Cardiac muscle cell (in vitro differentiated cells and primary cell): ENCODE results near the gene TMPRSS6. TPM values are rescaled to one million over a fixed set of nuclear protein-coding genes. Genes with fewer than 3 reads are reported as not detected.

ENCODE experiments used
- DNase-seq, 2 donors: peaks; one replicate each; pipeline versions ENCODE4 v3.0.0 to v3.0.0-alpha.2; 2010 to 2017; ENCODE audit warnings: low read depth in 1 of 2, low spot score in 1 of 2
- H3K27ac ChIP-seq: fragments of 200-600 bp; sonication (generic); 2 replicates; pipeline ENCODE4 v1.5.1; 2016
- H3K27me3 ChIP-seq: fragments of 200-600 bp; sonication (generic); 2 replicates; pipeline ENCODE4 v1.6.0; 2016; ENCODE audit warnings: control low read depth
- H3K36me3 ChIP-seq: fragments of 200-600 bp; sonication (generic); 2 replicates; pipeline ENCODE4 v1.5.1; 2016; ENCODE audit warnings: control low read depth
- H3K4me1 ChIP-seq: fragments of 200-600 bp; sonication (generic); 2 replicates; pipeline ENCODE4 v1.8.1; 2017; ENCODE audit warnings: low read depth, mild to moderate bottlenecking, mixed run types
- H3K4me3 ChIP-seq: fragments of 200-600 bp; sonication (generic); 2 replicates; pipeline ENCODE4 v1.5.1; 2016; ENCODE audit warnings: mild to moderate bottlenecking
- H3K9me3 ChIP-seq: fragments of 200-600 bp; sonication (generic); 2 replicates; pipeline ENCODE4 v1.5.1; 2017; ENCODE audit warnings: low read depth, mild to moderate bottlenecking, control low read depth
- polyA plus RNA-seq: library from polyadenylated mRNA; unstranded; fragments of >200 nt; fragmentation: Nextera tagmentation; extraction: Ambion mirVana; gene quantifications from 2 replicates; pipeline ENCODE4 v1.2.1, GENCODE V29; 2016
- total RNA-seq: library from RNA; depleted of rRNA; stranded (reverse); fragments of >200 nt; gene quantifications from 2 replicates; pipeline ENCODE4 v1.2.3, GENCODE V29; 2016
- TF ChIP-seq, protein P1 (sequence below): IDR thresholded peaks from 2 replicates; pipeline ENCODE4 v1.5.1; 2012; ENCODE audit warnings: low read depth, mild to moderate bottlenecking, low read length

TMPRSS6 gene
- total and polyA plus RNA-seq, 2 experiments from 2014 or later = 0.11 TPM; not detected in 1

DNA sequence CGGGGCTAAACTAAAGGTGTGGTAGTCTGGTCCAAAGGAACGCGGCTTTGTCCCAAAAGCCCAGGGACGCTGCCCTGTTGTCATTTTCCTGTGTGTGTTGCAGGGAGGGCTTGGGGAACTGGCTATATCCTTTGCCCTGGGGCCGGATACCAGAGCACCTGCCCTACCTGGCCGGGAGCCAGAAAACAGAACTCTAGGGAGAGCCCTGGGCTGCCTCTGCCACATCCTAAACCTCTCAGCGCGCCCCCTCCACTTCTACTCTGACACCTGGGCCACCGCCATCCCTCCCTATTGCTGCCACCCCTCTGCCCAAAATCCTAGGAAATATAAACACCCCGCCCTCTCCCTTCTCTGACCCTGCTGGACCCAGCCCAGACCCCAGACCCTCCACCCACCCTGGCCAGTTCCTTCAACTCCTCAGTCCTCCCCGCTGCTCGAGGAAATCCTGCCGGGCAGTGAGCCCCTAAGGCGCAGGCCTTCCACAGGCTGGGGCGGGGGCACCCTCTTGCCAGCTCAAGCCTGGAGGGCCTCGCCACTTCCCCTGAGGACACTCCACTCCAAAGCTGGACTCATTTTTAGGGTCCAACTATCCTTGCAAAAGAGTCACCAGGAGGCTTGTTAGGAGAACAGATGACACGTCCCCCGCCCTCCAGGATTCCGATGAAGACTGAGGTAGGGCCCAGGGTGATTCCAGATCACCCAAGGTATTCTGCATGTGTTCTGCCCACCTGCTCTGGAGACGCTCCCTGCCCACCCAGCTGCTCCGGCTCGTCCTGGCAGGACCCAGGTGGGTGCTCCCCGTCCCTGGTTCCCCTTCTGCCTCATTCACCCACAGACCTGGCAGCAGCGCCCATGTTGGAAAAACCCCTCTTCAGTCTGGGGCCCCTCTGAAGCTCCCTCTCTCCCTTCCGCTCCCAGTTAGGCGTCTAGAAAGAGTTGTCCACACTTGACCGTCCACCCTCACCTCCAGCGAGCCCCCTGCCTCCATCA, 45.8 kb downstream of the TMPRSS6 start:
- no peak overlapping the region for H3K4me3 ChIP-seq
- no peak for DNase-seq
- H3K4me1 ChIP-seq = no peaks in the 10 kb centered on the region
- TF ChIP-seq, protein P1, sequence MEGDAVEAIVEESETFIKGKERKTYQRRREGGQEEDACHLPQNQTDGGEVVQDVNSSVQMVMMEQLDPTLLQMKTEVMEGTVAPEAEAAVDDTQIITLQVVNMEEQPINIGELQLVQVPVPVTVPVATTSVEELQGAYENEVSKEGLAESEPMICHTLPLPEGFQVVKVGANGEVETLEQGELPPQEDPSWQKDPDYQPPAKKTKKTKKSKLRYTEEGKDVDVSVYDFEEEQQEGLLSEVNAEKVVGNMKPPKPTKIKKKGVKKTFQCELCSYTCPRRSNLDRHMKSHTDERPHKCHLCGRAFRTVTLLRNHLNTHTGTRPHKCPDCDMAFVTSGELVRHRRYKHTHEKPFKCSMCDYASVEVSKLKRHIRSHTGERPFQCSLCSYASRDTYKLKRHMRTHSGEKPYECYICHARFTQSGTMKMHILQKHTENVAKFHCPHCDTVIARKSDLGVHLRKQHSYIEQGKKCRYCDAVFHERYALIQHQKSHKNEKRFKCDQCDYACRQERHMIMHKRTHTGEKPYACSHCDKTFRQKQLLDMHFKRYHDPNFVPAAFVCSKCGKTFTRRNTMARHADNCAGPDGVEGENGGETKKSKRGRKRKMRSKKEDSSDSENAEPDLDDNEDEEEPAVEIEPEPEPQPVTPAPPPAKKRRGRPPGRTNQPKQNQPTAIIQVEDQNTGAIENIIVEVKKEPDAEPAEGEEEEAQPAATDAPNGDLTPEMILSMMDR = no peak
- H3K27me3 ChIP-seq = peaks cover 13% of the 10 kb centered on the region
- H3K27ac ChIP-seq = no peak overlapping the region
- no peaks in the 10 kb centered on the region for H3K36me3 ChIP-seq
- no peaks in the 10 kb centered on the region for H3K9me3 ChIP-seq

- no peaks in the 10 kb centered on the region for H3K4me1 ChIP-seq
- TF ChIP-seq, protein P1 = no peak
- H3K27ac ChIP-seq = no peak overlapping the region
- no peaks in the 10 kb centered on the region for H3K9me3 ChIP-seq
- no peak for DNase-seq
- H3K27me3 ChIP-seq = peaks cover 4% of the 10 kb centered on the region
- H3K4me3 ChIP-seq = no peak overlapping the region
- no peaks in the 10 kb centered on the region for H3K36me3 ChIP-seq
These were observed 46.7 kb downstream of the TMPRSS6 start for GRCh38 chr22:37062702-37063381.

DNA sequence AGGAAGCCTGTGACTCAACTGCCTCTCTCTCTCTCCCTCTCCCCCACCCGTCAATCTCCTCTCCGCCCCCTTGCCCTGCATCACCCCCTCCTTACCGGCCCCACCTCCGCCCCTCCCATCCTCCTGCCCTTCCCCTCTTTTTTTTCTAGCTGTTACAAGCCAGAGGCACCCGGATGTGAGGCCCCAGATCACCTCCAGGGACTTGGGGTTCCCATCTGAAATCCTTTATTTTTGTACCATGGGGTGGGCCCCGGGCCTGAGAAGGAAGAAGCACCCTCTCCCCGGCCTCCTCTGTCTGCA, 47.2 kb downstream of the TMPRSS6 start:
- no peaks in the 10 kb centered on the region for H3K4me1 ChIP-seq
- DNase-seq = no peak
- no peaks in the 10 kb centered on the region for H3K9me3 ChIP-seq
- no peaks in the 10 kb centered on the region for H3K27me3 ChIP-seq
- H3K4me3 ChIP-seq = no peak overlapping the region
- TF ChIP-seq, protein P1 = no peak
- H3K27ac ChIP-seq = no peak overlapping the region
- no peaks in the 10 kb centered on the region for H3K36me3 ChIP-seq

- Histone ChIP-seq H3K27ac (no peak overlapping the region), H3K36me3 (no peaks in the 10 kb centered on the region), H3K4me3 (no peak overlapping the region), H3K4me1 (no peaks in the 10 kb centered on the region), H3K9me3 (no peaks in the 10 kb centered on the region), H3K27me3 (no peaks in the 10 kb centered on the region)
- DNase-seq = no peak
- TF ChIP-seq, protein P1 = no peak
These were observed 47.7 kb downstream of the TMPRSS6 start for GRCh38 chr22:37061611-37062375.

GRCh38 chr22:37060801-37061610, 48.5 kb downstream of the TMPRSS6 start:
- Histone ChIP-seq H3K9me3 (no peaks in the 10 kb centered on the region), H3K27me3 (no peaks in the 10 kb centered on the region), H3K4me3 (no peak overlapping the region), H3K4me1 (no peaks in the 10 kb centered on the region), H3K27ac (no peak overlapping the region), H3K36me3 (no peaks in the 10 kb centered on the region)
- DNase-seq = no peak
- TF ChIP-seq, protein P1 = no peak
